Mesothelial cell of epicardium (in vitro differentiated cells): ENCODE data around the gene SAMD4B. TPM values are rescaled to one million over a fixed set of nuclear protein-coding genes. Genes with fewer than 3 reads are reported as not detected.

Experiments
- DNase-seq, 2 experiments: peaks; one replicate each; pipeline ENCODE4 v3.0.0; 2021; ENCODE audit warnings: low spot score in 2 of 2; ENCODE audit not compliant: unreplicated experiment in 2 of 2
- H3K27ac Mint-ChIP-seq: 2 replicates; pipeline ENCODE4 v1.8.0; 2021; ENCODE audit warnings: mixed read lengths
- H3K27me3 Mint-ChIP-seq: 2 replicates; pipeline ENCODE4 v1.8.0; 2021; ENCODE audit warnings: low read depth, mixed read lengths
- H3K36me3 Mint-ChIP-seq: 2 replicates; pipeline ENCODE4 v1.8.0; 2021; ENCODE audit warnings: mixed read lengths
- H3K4me1 Mint-ChIP-seq: 2 replicates; pipeline ENCODE4 v1.8.0; 2021; ENCODE audit warnings: mixed read lengths
- H3K4me3 Mint-ChIP-seq: 2 replicates; pipeline ENCODE4 v1.8.0; 2021; ENCODE audit warnings: mild to moderate bottlenecking, moderate library complexity, mixed read lengths
- H3K9me3 Mint-ChIP-seq: 2 replicates; pipeline ENCODE4 v1.8.0; 2021; ENCODE audit warnings: mixed read lengths
- CTCF ChIP-seq: fragments of 200-600 bp; sonication (generic); IDR thresholded peaks from one replicate; pipeline ENCODE4 v1.5.0; 2021; ENCODE audit warnings: antibody characterized with exemption; ENCODE audit not compliant: unreplicated experiment
- total RNA-seq: library from RNA; stranded (reverse); gene quantifications from 3 replicates; pipeline ENCODE4 v1.2.1, GENCODE V29; 2021

SAMD4B gene
- total RNA-seq, 1 donor from 2014 or later: 128 TPM

GRCh38 chr19:39297931-39298634 is 44.1 kb upstream of the SAMD4B start:
- Mint-ChIP-seq H3K27ac (no peak overlapping the region), H3K4me1 (peaks cover 9% of the 10 kb centered on the region), H3K27me3 (peaks cover 20% of the 10 kb centered on the region), H3K36me3 (no peaks in the 10 kb centered on the region), H3K4me3 (no peak overlapping the region), H3K9me3 (no peaks in the 10 kb centered on the region)
- no peak for TF ChIP-seq CTCF
- no peak for DNase-seq

GRCh38 chr19:39299404-39299803 is 42.8 kb upstream of the SAMD4B start:
- no peaks in the 10 kb centered on the region for H3K9me3 Mint-ChIP-seq
- no peak overlapping the region for H3K27ac Mint-ChIP-seq
- DNase-seq: no peak
- peaks cover 21% of the 10 kb centered on the region for H3K4me1 Mint-ChIP-seq
- H3K4me3 Mint-ChIP-seq: no peak overlapping the region
- no peaks in the 10 kb centered on the region for H3K36me3 Mint-ChIP-seq
- TF ChIP-seq CTCF: no peak
- peaks cover 10% of the 10 kb centered on the region for H3K27me3 Mint-ChIP-seq

- DNase-seq: no peak
- no peaks in the 10 kb centered on the region for H3K36me3 Mint-ChIP-seq
- peaks cover 9% of the 10 kb centered on the region for H3K27me3 Mint-ChIP-seq
- peaks cover 25% of the 10 kb centered on the region for H3K4me1 Mint-ChIP-seq
- H3K9me3 Mint-ChIP-seq: no peaks in the 10 kb centered on the region
- no peak overlapping the region for H3K4me3 Mint-ChIP-seq
- no peak for TF ChIP-seq CTCF
- H3K27ac Mint-ChIP-seq: no peak overlapping the region
Measured at GRCh38 chr19:39299832-39300231, 42.4 kb upstream of the SAMD4B start.

GRCh38 chr19:39301021-39301420 is 41.2 kb upstream of the SAMD4B start:
- Mint-ChIP-seq H3K27ac (no peak overlapping the region), H3K36me3 (no peaks in the 10 kb centered on the region), H3K4me3 (no peak overlapping the region), H3K9me3 (no peaks in the 10 kb centered on the region), H3K27me3 (peaks cover 11% of the 10 kb centered on the region), H3K4me1 (peaks cover 37% of the 10 kb centered on the region)
- no peak for TF ChIP-seq CTCF
- no peak for DNase-seq

- Mint-ChIP-seq H3K27ac (no peak overlapping the region), H3K4me3 (no peak overlapping the region), H3K9me3 (no peaks in the 10 kb centered on the region), H3K36me3 (no peaks in the 10 kb centered on the region), H3K27me3 (peaks cover 15% of the 10 kb centered on the region), H3K4me1 (peaks cover 43% of the 10 kb centered on the region)
- no peak for TF ChIP-seq CTCF
- no peak for DNase-seq
Measured at GRCh38 chr19:39301562-39301961, 40.7 kb upstream of the SAMD4B start.
